Measurements from ENCODE around the gene ACAP3. TPM values are rescaled to one million over a fixed set of nuclear protein-coding genes. Genes with fewer than 3 reads are reported as not detected.

The ACAP3 gene
- polyA plus RNA-seq, 1 donor: 44.6 TPM

DNA sequence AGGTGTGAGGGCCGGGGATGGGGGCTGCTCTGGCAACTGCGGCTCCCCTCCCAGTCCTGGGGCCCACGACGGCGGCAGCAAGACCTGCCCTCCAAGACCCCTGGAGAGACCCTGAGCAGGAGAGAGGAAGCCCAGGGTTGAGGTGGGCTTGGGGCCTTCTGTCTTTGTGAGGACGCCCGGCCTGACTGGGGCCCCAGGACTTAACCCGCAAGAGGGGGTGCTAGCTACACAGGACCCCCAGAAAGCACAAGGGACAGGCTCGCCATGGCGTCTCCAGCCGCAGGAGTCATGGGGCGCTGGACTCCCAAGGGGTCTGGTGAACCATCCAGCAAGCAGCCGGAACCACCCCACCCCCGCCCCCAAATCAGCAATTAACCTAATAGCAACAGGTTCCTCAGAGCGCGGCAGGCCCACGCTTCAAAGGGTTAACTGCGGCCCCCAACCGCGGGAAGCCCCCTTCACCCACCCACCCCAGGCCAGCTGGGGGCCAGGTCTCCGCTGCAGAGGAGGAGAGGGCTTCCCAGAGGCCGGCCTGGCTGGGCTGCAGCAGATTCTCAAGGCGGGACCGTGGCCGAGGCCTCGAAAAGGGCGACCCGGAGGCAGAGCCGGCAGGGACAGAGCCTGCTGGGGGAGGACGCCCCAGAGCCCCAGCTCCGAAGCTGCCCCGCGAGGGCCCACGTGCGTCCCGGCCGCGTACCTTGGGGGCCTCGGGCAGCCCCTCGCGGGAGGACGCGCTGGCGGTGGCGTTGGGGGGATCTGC lies 61.7 kb downstream of the ACAP3 start:
- DNase-seq (ENCODE audit: low read depth): no peak

DNA sequence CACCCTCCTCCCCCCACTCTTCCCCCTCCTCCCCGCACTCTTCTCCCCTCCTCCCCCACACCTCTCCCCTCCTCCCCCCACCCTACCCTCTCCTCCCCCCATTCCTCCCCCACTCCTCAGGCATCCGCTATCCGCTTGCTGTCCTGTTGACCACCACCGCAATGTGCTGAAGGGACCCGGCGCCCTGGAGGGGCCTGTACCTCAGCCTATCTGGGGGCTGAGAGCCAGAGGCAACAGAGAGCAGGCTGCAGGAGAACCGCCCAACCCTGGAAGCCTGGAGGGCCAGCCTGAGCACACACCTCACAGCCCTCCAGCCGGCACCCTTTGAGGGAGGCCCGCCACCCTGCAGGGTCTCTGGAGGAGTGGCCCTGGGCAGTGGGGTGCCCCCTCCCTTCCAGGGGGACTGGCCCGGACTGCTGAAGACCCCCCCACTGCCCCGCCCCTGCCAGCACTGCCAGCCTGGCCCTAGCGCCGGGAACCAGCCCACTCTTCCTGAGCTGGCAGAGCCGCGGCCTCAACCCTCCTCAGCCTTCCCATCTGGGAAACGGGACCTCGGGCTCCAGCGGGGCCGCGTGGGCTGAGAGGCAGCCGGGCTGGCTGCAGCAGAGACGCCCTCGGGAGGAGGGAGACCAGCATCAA lies 62.4 kb downstream of the ACAP3 start:
- no peak for DNase-seq (ENCODE audit: low read depth)

DNA sequence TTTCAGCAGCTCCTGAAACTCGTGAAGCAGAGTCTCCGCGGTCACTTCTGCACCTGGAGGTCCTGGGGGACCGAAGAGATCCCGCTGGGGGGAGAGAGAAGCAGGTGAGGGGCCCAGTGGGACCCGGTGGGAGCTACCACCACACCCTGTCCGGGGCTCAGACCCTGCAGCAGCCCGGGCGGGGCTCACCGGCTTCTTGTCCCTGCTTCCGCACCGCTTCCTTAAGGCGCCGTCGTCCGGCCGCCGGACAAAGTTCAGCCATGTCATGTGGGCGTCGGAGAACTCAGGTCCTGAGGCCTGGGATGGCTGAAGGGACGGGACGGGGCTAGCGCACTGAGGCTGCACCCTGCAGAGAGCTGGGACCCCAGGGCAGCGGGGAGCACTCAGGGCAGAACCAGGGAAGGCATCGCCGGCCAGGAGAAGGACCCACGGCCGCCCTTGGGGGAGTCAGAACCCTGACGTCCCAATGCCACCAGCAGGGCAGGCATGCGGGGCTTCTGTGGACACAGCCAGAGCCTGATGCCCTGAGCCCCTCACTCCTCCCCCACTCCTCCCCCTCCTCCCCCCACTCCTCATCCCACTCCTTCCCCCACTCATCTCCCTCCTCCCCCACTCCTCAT lies 63.4 kb downstream of the ACAP3 start:
- DNase-seq (ENCODE audit: low read depth): no peak

DNA sequence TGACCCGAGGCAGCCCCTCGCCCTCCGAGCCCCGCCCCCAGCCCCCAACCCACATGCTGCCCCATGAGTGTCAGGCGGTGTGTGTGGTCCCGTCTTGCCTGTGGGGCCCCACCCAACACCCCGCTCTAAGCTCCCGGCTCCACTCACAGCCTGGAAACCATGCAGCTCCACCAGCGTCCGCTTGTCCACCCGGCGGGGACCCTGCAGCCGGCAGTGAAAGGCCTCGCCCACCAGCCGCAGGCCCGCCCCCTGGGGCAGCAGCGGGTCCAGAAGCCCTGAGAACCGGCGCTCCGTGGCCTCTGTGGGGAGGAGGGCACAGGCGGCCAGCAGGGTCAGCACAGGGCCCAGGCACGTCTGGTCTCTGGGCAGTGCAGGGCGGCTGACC lies 63.9 kb downstream of the ACAP3 start:
- DNase-seq (ENCODE audit: low read depth): no peak

- DNase-seq (ENCODE audit: low read depth): no peak
Measured at GRCh38 chr1:1243266-1243660, 64.5 kb downstream of the ACAP3 start.

- no peak for DNase-seq (ENCODE audit: low read depth)
Measured at GRCh38 chr1:1242461-1243265, 65.1 kb downstream of the ACAP3 start.

Other genes with a start within 250 kb of the ACAP3 start
- gene RNF223, start 233.6 kb downstream of the ACAP3 start, polyA plus RNA-seq (ENCODE audit: insufficient read length): 0.08 TPM
- gene C1orf159, start 191.8 kb downstream of the ACAP3 start, polyA plus RNA-seq (ENCODE audit: insufficient read length): 6.4 TPM
- 0.35 TPM for gene TTLL10, start 134.1 kb downstream of the ACAP3 start, polyA plus RNA-seq (ENCODE audit: insufficient read length)
- gene TNFRSF18, start 101.3 kb downstream of the ACAP3 start, polyA plus RNA-seq (ENCODE audit: insufficient read length): 6.1 TPM
- gene TNFRSF4, start 93.8 kb downstream of the ACAP3 start, polyA plus RNA-seq (ENCODE audit: insufficient read length): 3.2 TPM
- gene SDF4, start 75.9 kb downstream of the ACAP3 start, polyA plus RNA-seq (ENCODE audit: insufficient read length): 88.6 TPM
- gene B3GALT6, start 75.7 kb downstream of the ACAP3 start, polyA plus RNA-seq (ENCODE audit: insufficient read length): 16.3 TPM
- gene C1QTNF12, start 61.2 kb downstream of the ACAP3 start, polyA plus RNA-seq (ENCODE audit: insufficient read length): 4.8 TPM
- gene UBE2J2, start 34.1 kb downstream of the ACAP3 start, polyA plus RNA-seq (ENCODE audit: insufficient read length): 38.8 TPM
- 5.5 TPM for gene SCNN1D, start 27.5 kb downstream of the ACAP3 start, polyA plus RNA-seq (ENCODE audit: insufficient read length)
- 5.9 TPM for gene PUSL1, start 667 bp upstream of the ACAP3 start, polyA plus RNA-seq (ENCODE audit: insufficient read length)
- 74.9 TPM for gene INTS11, start 16.7 kb upstream of the ACAP3 start, polyA plus RNA-seq (ENCODE audit: insufficient read length)
- 16.5 TPM for gene CPTP, start 16.9 kb upstream of the ACAP3 start, polyA plus RNA-seq (ENCODE audit: insufficient read length)
- gene TAS1R3, start 23.4 kb upstream of the ACAP3 start, polyA plus RNA-seq (ENCODE audit: insufficient read length): 3.3 TPM
- 48.7 TPM for gene DVL1, start 41.5 kb upstream of the ACAP3 start, polyA plus RNA-seq (ENCODE audit: insufficient read length)
- 65.2 TPM for gene MXRA8, start 50.6 kb upstream of the ACAP3 start, polyA plus RNA-seq (ENCODE audit: insufficient read length)
- gene AURKAIP1, start 67.3 kb upstream of the ACAP3 start, polyA plus RNA-seq (ENCODE audit: insufficient read length): 69.3 TPM
- gene CCNL2, start 91.4 kb upstream of the ACAP3 start, polyA plus RNA-seq (ENCODE audit: insufficient read length): 169 TPM
- gene MRPL20, start 99.4 kb upstream of the ACAP3 start, polyA plus RNA-seq (ENCODE audit: insufficient read length): 111 TPM
- gene ANKRD65, start 113.3 kb upstream of the ACAP3 start, polyA plus RNA-seq (ENCODE audit: insufficient read length): 22.1 TPM
- 56.6 TPM for gene VWA1, start 127.8 kb upstream of the ACAP3 start, polyA plus RNA-seq (ENCODE audit: insufficient read length)
- 0.30 TPM for gene ATAD3C, start 141.8 kb upstream of the ACAP3 start, polyA plus RNA-seq (ENCODE audit: insufficient read length)
- 12.0 TPM for gene ATAD3B, start 163.8 kb upstream of the ACAP3 start, polyA plus RNA-seq (ENCODE audit: insufficient read length)
- gene ATAD3A, start 204.2 kb upstream of the ACAP3 start, polyA plus RNA-seq (ENCODE audit: insufficient read length): 16.7 TPM
- gene TMEM240, start 232.7 kb upstream of the ACAP3 start, polyA plus RNA-seq (ENCODE audit: insufficient read length): 4.1 TPM

Data from forelimb muscle (tissue), 1 donor.